ENCODE data around the gene PGM1. TPM values are rescaled to one million over a fixed set of nuclear protein-coding genes. Genes with fewer than 3 reads are reported as not detected.

Gene PGM1
- 67.1 and 89.0 TPM in 2 replicates for total RNA-seq (2014; rRNA removed; shearing (Covaris generic); ENCODE audit: low replicate concordance)

- Histone ChIP-seq H4K20me1 (ENCODE audit: insufficient read depth, low read depth, low read length) (no peaks in the 10 kb centered on the region), H3K79me2 (ENCODE audit: low read length) (peaks cover 57% of the 10 kb centered on the region), H3K27ac (ENCODE audit: low read length) (peak within 1 kb of the TSS; percentile 78), H3K27me3 (ENCODE audit: low read length) (no peaks in the 10 kb centered on the region), H3K9me2 (replicated peaks; ENCODE audit: insufficient read depth, low read length) (no peaks in the 10 kb centered on the region), H3K36me3 (ENCODE audit: insufficient read depth, low read length) (peaks cover 5% of the 10 kb centered on the region; the same call in 1 of the 2 replicates), H2AFZ (ENCODE audit: low read length) (peak within 1 kb of the TSS; percentile 85), H3K9ac (ENCODE audit: low read length) (peak within 1 kb of the TSS; percentile 82), H3K4me2 (ENCODE audit: low read depth, low read length, poor library complexity, severe bottlenecking) (peak within 1 kb of the TSS; percentile 79), H3K4me3 (ENCODE audit: low read length) (peak within 1 kb of the TSS; percentile 86), H3K9me3 (ENCODE audit: low read length) (no peaks in the 10 kb centered on the region), H3K4me1 (ENCODE audit: low read length) (peaks cover 11% of the 10 kb centered on the region)
- peak; percentile 91 for DNase-seq
Measured at GRCh38 chr1:63593303-63593885, at the start of gene PGM1. PGM1 (plus strand) TSS chr1:63593411; CDS start chr1:63593489, 78 bp downstream.

GRCh38 chr1:63545780-63546179, 47.4 kb upstream of the PGM1 start:
- Histone ChIP-seq H3K27ac (ENCODE audit: low read length) (no peak overlapping the region), H3K9me2 (replicated peaks; ENCODE audit: insufficient read depth, low read length) (no peaks in the 10 kb centered on the region), H2AFZ (ENCODE audit: low read length) (no peak overlapping the region), H3K27me3 (ENCODE audit: low read length) (no peaks in the 10 kb centered on the region), H3K4me1 (ENCODE audit: low read length) (no peaks in the 10 kb centered on the region), H3K9me3 (ENCODE audit: low read length) (no peaks in the 10 kb centered on the region), H3K36me3 (ENCODE audit: insufficient read depth, low read length) (no peaks in the 10 kb centered on the region), H4K20me1 (ENCODE audit: insufficient read depth, low read depth, low read length) (no peaks in the 10 kb centered on the region), H3K4me2 (ENCODE audit: low read depth, low read length, poor library complexity, severe bottlenecking) (no peak overlapping the region), H3K79me2 (ENCODE audit: low read length) (no peaks in the 10 kb centered on the region), H3K4me3 (ENCODE audit: low read length) (no peak overlapping the region), H3K9ac (ENCODE audit: low read length) (no peak overlapping the region)
- no peak for DNase-seq

DNA sequence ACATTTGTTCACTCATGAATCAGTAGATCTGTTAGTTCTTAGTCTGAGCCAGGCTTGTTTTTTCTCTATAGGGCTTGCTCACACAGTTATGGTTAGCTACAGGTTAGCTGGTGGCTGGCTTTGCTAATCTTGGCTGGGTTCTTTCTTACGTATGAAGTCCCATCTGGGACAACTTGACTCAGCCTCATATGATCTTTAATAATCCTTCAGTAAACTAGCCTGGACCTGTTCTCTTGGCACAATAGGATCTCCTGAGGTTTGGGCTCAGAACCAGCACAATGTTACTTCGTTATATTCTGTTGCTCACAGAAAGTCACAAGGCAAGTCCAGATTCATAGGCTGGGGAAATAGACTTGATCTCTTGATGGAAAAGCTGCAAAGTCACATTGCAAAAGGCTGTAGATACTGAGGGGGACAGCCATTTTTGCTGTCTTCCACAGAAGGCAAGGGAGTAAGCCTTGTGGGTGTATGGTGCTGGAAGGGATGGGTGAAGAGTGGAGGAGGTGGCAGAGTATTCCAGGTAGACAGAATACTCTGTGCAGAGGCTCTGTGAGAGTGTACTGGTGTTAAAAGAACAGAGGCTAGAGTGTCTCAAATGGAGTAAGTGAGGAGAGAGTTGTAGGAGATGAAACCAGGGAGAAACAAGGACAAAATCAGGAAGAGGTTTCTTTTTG, 45.5 kb upstream of the PGM1 start:
- H3K9ac ChIP-seq (ENCODE audit: low read length), result no peak overlapping the region
- H3K27me3 ChIP-seq (ENCODE audit: low read length), result no peaks in the 10 kb centered on the region
- no peak overlapping the region for H3K4me3 ChIP-seq (ENCODE audit: low read length)
- no peak overlapping the region for H3K27ac ChIP-seq (ENCODE audit: low read length)
- no peaks in the 10 kb centered on the region for H3K9me2 ChIP-seq (replicated peaks; ENCODE audit: insufficient read depth, low read length)
- no peaks in the 10 kb centered on the region for H3K4me1 ChIP-seq (ENCODE audit: low read length)
- H3K36me3 ChIP-seq (ENCODE audit: insufficient read depth, low read length), result no peaks in the 10 kb centered on the region
- no peaks in the 10 kb centered on the region for H3K79me2 ChIP-seq (ENCODE audit: low read length)
- DNase-seq, result no peak
- H2AFZ ChIP-seq (ENCODE audit: low read length), result no peak overlapping the region
- no peaks in the 10 kb centered on the region for H4K20me1 ChIP-seq (ENCODE audit: insufficient read depth, low read depth, low read length)
- no peak overlapping the region for H3K4me2 ChIP-seq (ENCODE audit: low read depth, low read length, poor library complexity, severe bottlenecking)
- H3K9me3 ChIP-seq (ENCODE audit: low read length), result no peaks in the 10 kb centered on the region

GRCh38 chr1:63548303-63548702, 44.9 kb upstream of the PGM1 start:
- Histone ChIP-seq H3K79me2 (ENCODE audit: low read length) (no peaks in the 10 kb centered on the region), H3K27ac (ENCODE audit: low read length) (no peak overlapping the region)

GRCh38 chr1:63548877-63549276, 44.3 kb upstream of the PGM1 start:
- no peaks in the 10 kb centered on the region for H3K36me3 ChIP-seq (ENCODE audit: insufficient read depth, low read length)
- H3K9me3 ChIP-seq (ENCODE audit: low read length), result no peaks in the 10 kb centered on the region
- no peak for DNase-seq
- no peaks in the 10 kb centered on the region for H3K9me2 ChIP-seq (replicated peaks; ENCODE audit: insufficient read depth, low read length)
- no peaks in the 10 kb centered on the region for H3K4me1 ChIP-seq (ENCODE audit: low read length)
- no peak overlapping the region for H3K4me3 ChIP-seq (ENCODE audit: low read length)
- no peak overlapping the region for H2AFZ ChIP-seq (ENCODE audit: low read length)
- H3K27me3 ChIP-seq (ENCODE audit: low read length), result no peaks in the 10 kb centered on the region
- no peaks in the 10 kb centered on the region for H4K20me1 ChIP-seq (ENCODE audit: insufficient read depth, low read depth, low read length)
- H3K79me2 ChIP-seq (ENCODE audit: low read length), result no peaks in the 10 kb centered on the region
- no peak overlapping the region for H3K4me2 ChIP-seq (ENCODE audit: low read depth, low read length, poor library complexity, severe bottlenecking)
- H3K27ac ChIP-seq (ENCODE audit: low read length), result no peak overlapping the region
- H3K9ac ChIP-seq (ENCODE audit: low read length), result no peak overlapping the region

More at GRCh38 chr1:63548303-63548702, 44.9 kb upstream of the PGM1 start:
- H3K9ac ChIP-seq (ENCODE audit: low read length), result no peak overlapping the region
- H3K36me3 ChIP-seq (ENCODE audit: insufficient read depth, low read length), result no peaks in the 10 kb centered on the region
- no peak for DNase-seq
- H3K4me1 ChIP-seq (ENCODE audit: low read length), result no peaks in the 10 kb centered on the region
- H4K20me1 ChIP-seq (ENCODE audit: insufficient read depth, low read depth, low read length), result no peaks in the 10 kb centered on the region
- no peaks in the 10 kb centered on the region for H3K9me3 ChIP-seq (ENCODE audit: low read length)
- H3K4me3 ChIP-seq (ENCODE audit: low read length), result no peak overlapping the region
- H3K9me2 ChIP-seq (replicated peaks; ENCODE audit: insufficient read depth, low read length), result no peaks in the 10 kb centered on the region
- H2AFZ ChIP-seq (ENCODE audit: low read length), result no peak overlapping the region
- H3K27me3 ChIP-seq (ENCODE audit: low read length), result no peaks in the 10 kb centered on the region
- no peak overlapping the region for H3K4me2 ChIP-seq (ENCODE audit: low read depth, low read length, poor library complexity, severe bottlenecking)

DNA sequence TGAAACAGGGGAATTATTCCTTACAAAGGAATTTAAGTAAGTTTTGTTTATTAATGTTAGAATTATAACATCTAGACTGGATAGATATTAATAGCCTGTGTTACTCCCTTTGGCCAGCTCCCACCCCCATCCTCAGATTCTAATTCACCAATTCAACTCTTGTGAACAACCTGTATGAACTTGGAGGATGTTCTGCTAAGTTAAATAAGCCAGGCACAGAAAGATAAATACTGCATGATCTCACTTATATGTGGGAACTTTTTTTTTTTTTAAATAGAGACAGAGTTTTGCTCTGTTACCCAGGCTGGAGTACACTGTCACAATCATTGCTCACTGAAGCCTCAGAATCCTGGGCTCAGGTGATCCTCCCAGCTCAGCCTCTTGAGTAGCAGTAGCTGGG, 37.7 kb upstream of the PGM1 start:
- Histone ChIP-seq H3K27me3 (ENCODE audit: low read length) (no peaks in the 10 kb centered on the region), H4K20me1 (ENCODE audit: insufficient read depth, low read depth, low read length) (no peaks in the 10 kb centered on the region), H3K9ac (ENCODE audit: low read length) (no peak overlapping the region), H3K9me3 (ENCODE audit: low read length) (no peaks in the 10 kb centered on the region), H3K79me2 (ENCODE audit: low read length) (no peaks in the 10 kb centered on the region), H3K4me2 (ENCODE audit: low read depth, low read length, poor library complexity, severe bottlenecking) (no peak overlapping the region), H2AFZ (ENCODE audit: low read length) (no peak overlapping the region), H3K4me3 (ENCODE audit: low read length) (no peak overlapping the region), H3K36me3 (ENCODE audit: insufficient read depth, low read length) (no peaks in the 10 kb centered on the region), H3K4me1 (ENCODE audit: low read length) (no peaks in the 10 kb centered on the region), H3K9me2 (replicated peaks; ENCODE audit: insufficient read depth, low read length) (no peaks in the 10 kb centered on the region), H3K27ac (ENCODE audit: low read length) (no peak overlapping the region)
- no peak for DNase-seq

DNA sequence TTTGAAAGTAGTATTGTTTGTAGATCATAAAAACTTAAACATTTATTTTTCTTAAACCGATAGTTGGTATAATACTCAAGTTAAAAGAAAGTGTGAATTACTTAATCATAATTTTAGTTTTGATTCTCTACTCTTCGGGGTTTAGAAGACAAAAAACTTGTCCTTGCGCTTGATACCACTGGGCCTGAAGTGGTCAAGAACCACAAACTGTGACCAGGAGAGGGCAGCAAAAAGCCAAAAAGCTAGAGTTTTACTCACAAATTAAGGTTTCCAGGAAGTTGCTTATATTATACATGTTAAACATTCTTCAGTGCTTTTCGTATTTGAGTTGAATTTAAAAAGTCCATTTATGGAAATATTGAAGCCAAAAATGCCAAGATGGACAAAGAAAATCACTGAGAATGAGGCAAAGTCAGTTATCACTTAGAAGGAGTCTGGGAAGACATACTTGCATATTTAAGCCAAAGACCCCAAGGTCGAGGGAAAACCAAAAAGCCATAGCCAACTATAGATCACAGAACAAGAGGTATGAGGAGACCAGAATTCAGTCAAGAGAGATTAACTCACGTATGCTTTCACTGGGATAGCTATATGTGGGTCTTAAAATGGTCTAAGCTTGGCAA, 35.7 kb upstream of the PGM1 start:
- Histone ChIP-seq H3K4me2 (ENCODE audit: low read depth, low read length, poor library complexity, severe bottlenecking) (no peak overlapping the region), H3K27me3 (ENCODE audit: low read length) (no peaks in the 10 kb centered on the region), H3K36me3 (ENCODE audit: insufficient read depth, low read length) (0 out of 2 replicates have a peak, but pooled peaks cover 3% of the 10 kb centered on the region), H3K9me2 (replicated peaks; ENCODE audit: insufficient read depth, low read length) (no peaks in the 10 kb centered on the region), H3K9me3 (ENCODE audit: low read length) (no peaks in the 10 kb centered on the region), H3K4me1 (ENCODE audit: low read length) (no peaks in the 10 kb centered on the region), H3K9ac (ENCODE audit: low read length) (no peak overlapping the region), H3K27ac (ENCODE audit: low read length) (no peak overlapping the region), H2AFZ (ENCODE audit: low read length) (peak overlapping the region; percentile 57), H3K79me2 (ENCODE audit: low read length) (no peaks in the 10 kb centered on the region), H3K4me3 (ENCODE audit: low read length) (no peak overlapping the region), H4K20me1 (ENCODE audit: insufficient read depth, low read depth, low read length) (no peaks in the 10 kb centered on the region)
- peak; percentile 72 for DNase-seq

GRCh38 chr1:63559357-63559756, 33.9 kb upstream of the PGM1 start:
- Histone ChIP-seq H3K4me1 (ENCODE audit: low read length) (no peaks in the 10 kb centered on the region), H3K27me3 (ENCODE audit: low read length) (no peaks in the 10 kb centered on the region), H3K36me3 (ENCODE audit: insufficient read depth, low read length) (0 out of 2 replicates have a peak, but pooled peaks cover 3% of the 10 kb centered on the region), H3K27ac (ENCODE audit: low read length) (no peak overlapping the region), H3K4me3 (ENCODE audit: low read length) (no peak overlapping the region), H2AFZ (ENCODE audit: low read length) (no peak overlapping the region), H3K9ac (ENCODE audit: low read length) (no peak overlapping the region), H3K4me2 (ENCODE audit: low read depth, low read length, poor library complexity, severe bottlenecking) (no peak overlapping the region), H4K20me1 (ENCODE audit: insufficient read depth, low read depth, low read length) (no peaks in the 10 kb centered on the region), H3K79me2 (ENCODE audit: low read length) (peaks cover 2% of the 10 kb centered on the region; the same call in 1 of the 2 replicates), H3K9me3 (ENCODE audit: low read length) (no peaks in the 10 kb centered on the region), H3K9me2 (replicated peaks; ENCODE audit: insufficient read depth, low read length) (no peaks in the 10 kb centered on the region)
- no peak for DNase-seq
